GM19099 (cell line): ENCODE measurements around the gene PLD6.

Experiments used
- POLR2A ChIP-seq: IDR thresholded peaks from 3 replicates; pipeline ENCODE4 v1.6.1; 2011; ENCODE audit warnings: low read depth; ENCODE audit not compliant: insufficient read length; ENCODE audit errors: extremely low read depth

The PLD6 gene

GRCh38 chr17:17189559-17189958 is 16.6 kb downstream of the PLD6 start:
- TF ChIP-seq POLR2A: no peak

GRCh38 chr17:17188586-17188985 is 17.5 kb downstream of the PLD6 start:
- no peak for TF ChIP-seq POLR2A

- no peak for TF ChIP-seq POLR2A
Measured at GRCh38 chr17:17186551-17187505, 19.3 kb downstream of the PLD6 start.

DNA sequence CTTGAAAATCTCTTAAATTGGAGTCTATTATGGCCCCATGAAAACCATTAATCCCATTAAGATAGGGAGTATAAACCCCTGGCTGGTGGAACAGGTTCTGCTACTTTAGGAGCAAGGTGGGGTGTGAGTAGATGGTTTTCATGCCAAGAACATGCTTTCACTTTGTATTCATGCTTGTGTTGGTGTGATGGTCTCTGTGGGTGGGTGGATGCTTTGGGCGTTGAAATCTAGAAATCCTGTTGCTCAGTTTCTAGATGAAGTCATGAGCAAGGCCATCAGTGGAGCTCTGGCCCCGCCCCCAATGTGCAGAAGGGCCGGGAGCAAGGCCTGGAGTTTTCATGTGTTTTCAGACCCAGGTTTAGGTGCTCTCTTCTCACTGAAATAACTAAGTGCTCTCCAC is 20.1 kb downstream of the PLD6 start:
- no peak for TF ChIP-seq POLR2A

- no peak for TF ChIP-seq POLR2A
Measured at GRCh38 chr17:17183744-17184143, 22.4 kb downstream of the PLD6 start.

- TF ChIP-seq POLR2A: no peak
Measured at GRCh38 chr17:17182598-17183136, 23.5 kb downstream of the PLD6 start.

- TF ChIP-seq POLR2A: no peak
Measured at GRCh38 chr17:17181666-17182597, 24.2 kb downstream of the PLD6 start.

DNA sequence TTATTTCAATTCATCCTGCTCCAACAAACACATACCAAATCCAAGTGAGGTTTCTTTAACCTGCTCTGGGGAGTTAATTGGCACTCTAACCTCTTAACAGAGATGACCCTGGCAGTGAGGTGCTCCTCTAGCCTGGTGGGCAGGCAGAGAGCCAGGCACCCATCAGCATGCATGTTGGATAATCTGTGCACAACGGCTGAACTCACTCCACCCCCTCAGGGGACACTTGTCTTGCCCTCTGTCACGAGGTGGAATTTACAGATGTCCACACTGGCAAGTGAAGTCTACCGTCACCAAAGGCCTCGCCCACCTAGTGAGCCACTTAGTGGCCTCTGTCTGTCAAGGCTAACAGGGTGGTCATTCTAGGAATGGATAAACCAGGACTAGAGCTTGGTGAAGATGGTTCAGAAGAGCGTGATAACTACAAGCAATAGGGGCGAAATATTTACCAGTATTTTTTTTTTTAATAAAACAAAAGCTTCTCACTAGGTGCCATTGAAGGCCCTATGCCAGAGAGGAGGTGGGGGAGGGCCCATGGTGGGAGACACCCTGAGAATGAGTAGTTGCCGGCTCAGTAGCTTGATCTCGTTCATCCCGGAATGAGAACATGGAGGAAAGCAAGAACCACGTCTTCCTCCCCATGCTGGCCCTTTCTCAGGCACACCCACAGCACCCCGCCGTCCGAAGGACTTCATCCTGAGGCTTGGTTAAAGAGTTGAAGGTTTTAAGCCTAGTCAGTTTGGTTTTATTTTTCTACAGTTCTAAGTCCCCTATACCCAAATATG is 25.2 kb downstream of the PLD6 start:
- TF ChIP-seq POLR2A: no peak

DNA sequence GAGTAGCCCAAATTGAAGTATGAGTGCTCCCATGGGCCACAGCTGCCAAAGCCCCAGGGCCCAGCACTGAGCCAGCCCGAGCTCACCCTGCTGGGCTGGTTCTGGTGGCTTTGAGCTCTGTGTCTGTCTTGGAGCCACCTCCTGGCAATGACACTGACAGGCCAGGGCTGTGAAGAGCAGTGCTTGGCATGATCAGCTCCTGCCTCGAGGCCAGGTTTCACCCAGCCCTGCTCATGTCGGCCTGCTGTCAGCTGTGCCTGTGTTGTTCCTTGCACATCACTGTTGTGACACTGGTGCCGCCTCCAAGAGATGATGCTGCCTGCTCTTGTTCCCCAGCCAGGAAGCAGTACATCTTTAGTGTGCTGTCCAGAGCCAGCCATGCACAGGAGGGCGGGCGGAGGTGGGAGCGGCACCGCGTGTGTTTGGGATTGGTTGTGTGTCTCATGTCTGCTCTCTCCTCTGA is 26.0 kb downstream of the PLD6 start:
- TF ChIP-seq POLR2A: no peak

- no peak for TF ChIP-seq POLR2A
Measured at GRCh38 chr17:17179371-17179827, 26.7 kb downstream of the PLD6 start.

- TF ChIP-seq POLR2A: no peak
Measured at GRCh38 chr17:17177176-17177575, 29.0 kb downstream of the PLD6 start.

DNA sequence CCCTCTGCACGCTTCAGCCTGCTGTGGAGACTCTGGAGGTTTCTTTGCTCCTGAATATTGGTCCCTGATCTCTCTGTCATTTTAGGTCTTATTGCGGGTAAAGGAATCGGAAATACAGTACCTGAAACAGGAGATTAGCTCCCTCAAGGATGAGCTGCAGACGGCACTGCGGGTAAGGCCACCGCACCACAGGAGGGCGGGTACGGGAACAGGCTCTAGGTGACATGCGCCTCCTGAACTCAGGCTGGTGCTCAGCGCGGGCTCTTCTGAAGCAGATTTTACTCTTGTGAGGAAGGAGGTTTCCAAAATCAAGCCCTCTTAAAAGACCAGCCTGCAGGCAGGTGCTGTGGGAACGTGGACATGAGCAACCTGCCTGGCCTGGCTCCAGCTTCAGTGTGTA is 29.8 kb downstream of the PLD6 start:
- TF ChIP-seq POLR2A: no peak

DNA sequence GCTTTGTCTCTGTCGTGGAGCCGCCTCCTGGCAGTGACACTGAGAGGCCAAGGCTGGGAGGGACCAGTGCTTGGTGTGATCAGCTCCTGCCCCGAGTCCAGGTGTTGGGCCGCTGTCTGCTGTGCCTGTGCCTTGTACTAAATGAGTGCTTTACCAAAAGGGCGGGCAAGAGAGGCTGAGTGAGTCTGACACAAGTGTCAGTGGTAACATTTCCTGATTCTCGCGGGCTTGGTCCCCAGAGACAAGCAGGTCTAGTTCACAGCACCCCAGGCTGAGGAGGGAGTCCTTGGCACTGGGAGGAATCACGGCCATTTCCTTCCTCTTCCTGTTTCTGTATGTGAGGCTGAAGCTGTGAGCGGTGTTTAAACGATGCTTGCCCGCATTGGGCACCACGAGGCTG is 30.2 kb downstream of the PLD6 start:
- no peak for TF ChIP-seq POLR2A

GRCh38 chr17:17175340-17175739 is 30.8 kb downstream of the PLD6 start:
- TF ChIP-seq POLR2A: no peak
